CD4-positive, alpha-beta T cell (primary cell): ENCODE results near the gene WNT2. TPM values are rescaled to one million over a fixed set of nuclear protein-coding genes. Genes with fewer than 3 reads are reported as not detected.

Experiments used
- ATAC-seq: fragments of 200-7000 bp; cut with Tn5 transposase; one replicate; pipeline ENCODE4 v1.10.0; 2022; ENCODE audit warnings: mild to moderate bottlenecking; ENCODE audit not compliant: poor library complexity
- CTCF ChIA-PET: fragments of 350-600 bp; sonication (Branson Sonifier 250); formaldehyde crosslinking; loops from one replicate; lab custom pipeline; 2021; ENCODE audit warnings: antibody characterized with exemption, inconsistent platforms; lab: Charles Lee
- POLR2A ChIA-PET: fragments of 350-600 bp; sonication (Branson Sonifier 250); formaldehyde crosslinking; loops from one replicate; lab custom pipeline; 2021; ENCODE audit warnings: antibody characterized with exemption, inconsistent platforms; lab: Charles Lee
- DNase-seq, 14 experiments: peaks; one replicate each; pipeline ENCODE4 v3.0.0-alpha.2; 2013 to 2020; ENCODE audit warnings: mixed read lengths in 2 of 14
- H3K27ac ChIP-seq, 2 donors: one replicate each; pipeline versions ENCODE4 v1.5.1 to v1.7.0; 2013; ENCODE audit warnings: low read length in 2 of 2, low read depth in 1 of 2, mild to moderate bottlenecking in 1 of 2
- H3K27me3 ChIP-seq, 2 experiments: 1 replicate in 1 of 2; 2 replicates in 1 of 2; pipeline versions ENCODE4 v1.6.1 to v1.7.0; 2013; ENCODE audit warnings: low read length in 2 of 2, control low read depth in 1 of 2, mild to moderate bottlenecking in 1 of 2, moderate library complexity in 1 of 2; ENCODE audit not compliant: insufficient read depth in 2 of 2, control insufficient read depth in 1 of 2
- H3K36me3 ChIP-seq: one replicate; pipeline ENCODE4 v1.6.1; 2013; ENCODE audit warnings: low read length, control low read depth; ENCODE audit not compliant: insufficient read depth
- H3K4me1 ChIP-seq: one replicate; pipeline ENCODE4 v1.6.1; 2013; ENCODE audit warnings: low read length, control low read depth; ENCODE audit not compliant: insufficient read depth
- H3K4me3 ChIP-seq: one replicate; pipeline ENCODE4 v1.5.1; 2013; ENCODE audit warnings: mild to moderate bottlenecking, low read length, moderate library complexity
- H3K9me3 ChIP-seq, 2 experiments: 1 replicate in 1 of 2; 2 replicates in 1 of 2; pipeline versions ENCODE4 v1.6.1 to v1.7.0; 2013; ENCODE audit warnings: low read length in 2 of 2, mild to moderate bottlenecking in 2 of 2, control low read depth in 1 of 2, moderate library complexity in 1 of 2; ENCODE audit not compliant: control insufficient read depth in 1 of 2, insufficient read depth in 1 of 2
- H3K27ac Mint-ChIP-seq: one replicate; pipeline ENCODE4 v1.8.0; 2020; ENCODE audit warnings: mixed read lengths
- H3K27me3 Mint-ChIP-seq: one replicate; pipeline ENCODE4 v1.8.0; 2021; ENCODE audit warnings: mixed read lengths
- H3K36me3 Mint-ChIP-seq: one replicate; pipeline ENCODE4 v1.8.0; 2021; ENCODE audit warnings: low read depth, mixed read lengths
- H3K4me1 Mint-ChIP-seq: one replicate; pipeline ENCODE4 v1.8.0; 2021; ENCODE audit warnings: low read depth, mixed read lengths
- H3K4me3 Mint-ChIP-seq: one replicate; pipeline ENCODE4 v1.8.0; 2020; ENCODE audit warnings: mild to moderate bottlenecking, mixed read lengths
- H3K9me3 Mint-ChIP-seq: one replicate; pipeline ENCODE4 v1.8.0; 2020; ENCODE audit warnings: mixed read lengths
- CTCF ChIP-seq: fragments of 200-600 bp; IDR thresholded peaks from one replicate; pipeline ENCODE4 v1.8.0; 2022; ENCODE audit warnings: antibody characterized with exemption, mild to moderate bottlenecking
- intact Hi-C, 2 experiments: fragments of 100-400 bp; cut with DNase I in 1 of 2; cut with micrococcal nuclease in 1 of 2; formaldehyde crosslinking; loops; one replicate each; pipeline versions ENCODE4 v1.15.1 to v1.9.0; 2023 to 2025; cut with DNase I, micrococcal nuclease
- total RNA-seq, 174 experiments: library from RNA in 2 of 174; stranded (reverse) in 2 of 174; gene quantifications; one replicate each; pipeline ENCODE4 v1.2.3 and lab custom pipeline; 2021 to 2026

The WNT2 gene
- total RNA-seq, 2 experiments from 2014 or later = not detected

- Histone ChIP-seq H3K27me3 (no peaks in the 10 kb centered on the region), H3K4me3 (no peak overlapping the region), H3K9me3 (no peaks in the 10 kb centered on the region), H3K4me1 (no peaks in the 10 kb centered on the region), H3K36me3 (no peaks in the 10 kb centered on the region), H3K27ac (no peak overlapping the region)
- ChIA-PET POLR2A (no interaction called here), CTCF (interaction anchor here (1.0 to 1.2 kb wide), 2 partner anchors 11 to 13 kb away, joined by 3 read pairs; no protein-coding TSS in a partner anchor)
- Mint-ChIP-seq H3K9me3 (no peaks in the 10 kb centered on the region), H3K27ac (no peak overlapping the region), H3K27me3 (no peaks in the 10 kb centered on the region), H3K36me3 (peaks cover 5% of the 10 kb centered on the region), H3K4me1 (no peaks in the 10 kb centered on the region), H3K4me3 (no peak overlapping the region)
- DNase-seq (no peak), ATAC-seq (no peak)
- no peak for TF ChIP-seq CTCF
- intact Hi-C loops = no loop called here
Measured at GRCh38 chr7:117225536-117225935, 97.3 kb downstream of the WNT2 start.

Other genes starting within 250 kb of the WNT2 start
- not detected for gene ASZ1, start 104.4 kb upstream of the WNT2 start, total RNA-seq
- gene CFTR, start 157.0 kb upstream of the WNT2 start, total RNA-seq = not detected